Upper lobe of left lung (tissue), 6 donors: ENCODE data around the gene FGR. TPM values are rescaled to one million over a fixed set of nuclear protein-coding genes. Genes with fewer than 3 reads are reported as not detected.
A peak's percentile ranks its signal among the peaks of the same experiment; 100 is the strongest.

Experiments used
- ATAC-seq, 2 donors: fragments of 200-7000 bp; cut with Tn5 transposase; one replicate each; pipeline ENCODE4 v1.9.1; 2022; ENCODE audit warnings: mild to moderate bottlenecking in 2 of 2, moderate library complexity in 2 of 2; ENCODE audit not compliant: low FRiP score in 2 of 2
- DNase-seq, 2 donors: peaks; one replicate each; pipeline ENCODE4 v3.0.0-alpha.2; 2019 to 2020
- H3K27ac ChIP-seq, 4 donors: fragments of 200-600 bp; sonication (generic); one replicate each; pipeline ENCODE4 v1.5.1; 2016 to 2019
- H3K27me3 ChIP-seq, 4 donors: fragments of 200-600 bp; sonication (generic); one replicate each; pipeline ENCODE4 v1.5.1; 2017 to 2019
- H3K36me3 ChIP-seq, 4 donors: fragments of 200-600 bp; sonication (generic); one replicate each; pipeline ENCODE4 v1.5.1; 2016 to 2019
- H3K4me1 ChIP-seq, 4 donors: fragments of 200-600 bp; sonication (generic); one replicate each; pipeline ENCODE4 v1.5.1; 2018 to 2019
- H3K4me3 ChIP-seq, 4 donors: fragments of 200-600 bp; sonication (generic); one replicate each; pipeline ENCODE4 v1.5.1; 2017 to 2019; ENCODE audit warnings: mild to moderate bottlenecking in 2 of 4, moderate library complexity in 1 of 4
- H3K9me3 ChIP-seq, 4 donors: fragments of 200-600 bp; sonication (generic); one replicate each; pipeline ENCODE4 v1.5.1; 2018 to 2019
- CTCF ChIP-seq, 6 experiments: fragments of 450-650 bp in 4 of 6; fragments of 200-600 bp in 2 of 6; sonication (generic) in 2 of 6; IDR thresholded peaks; one replicate each; pipeline ENCODE4 v1.5.1; 2016 to 2019; ENCODE audit warnings: antibody characterized with exemption in 6 of 6
- EP300 ChIP-seq, 4 donors: sonication (generic); formaldehyde crosslinking; IDR thresholded peaks; one replicate each; pipeline ENCODE4 v1.5.1; 2017; ENCODE audit warnings: antibody characterized with exemption in 4 of 4, control low read depth in 2 of 4
- POLR2A ChIP-seq, 4 donors: fragments of 450-650 bp; IDR thresholded peaks; one replicate each; pipeline ENCODE4 v1.5.1; 2016 to 2017; ENCODE audit warnings: antibody characterized with exemption in 4 of 4, mild to moderate bottlenecking in 2 of 4
- POLR2AphosphoS5 ChIP-seq, 2 donors: sonication (generic); formaldehyde crosslinking; IDR thresholded peaks; one replicate each; pipeline ENCODE4 v1.5.1; 2017; ENCODE audit warnings: antibody characterized with exemption in 2 of 2
- WGBS, 2 donors: methylation state at CpG; one replicate each; pipeline ENCODE4 v1.1.5; 2017 to 2018; 5-methylcytosine and 5-hydroxymethylcytosine counted together
- total RNA-seq, 6 donors: library from RNA; depleted of rRNA in 4 of 6; stranded (reverse); fragments of >200 nt in 4 of 6; gene quantifications; one replicate each; pipeline versions ENCODE4 v1.1.0 to v1.2.1, GENCODE V29; 2016 to 2021
- donor health status: DM: no; HTN: no; CAD: no; lungs with moderate emphysema.
- donor health status: DM: no; HTN: yes; CAD: no; lungs with severe emphysema.

The FGR gene
- total RNA-seq, 6 donors from 2014 or later, result 59.8 to 234 (median 150) TPM

GRCh38 chr1:27649306-27649635 is 14.3 kb upstream of the FGR start:
- no peak for ATAC-seq
- DNase-seq, result no peak
- 84 to 95% methylated on average over 10 to 11 of the region's 11 CpGs for WGBS, 2 donors
- H3K4me1 ChIP-seq, result peaks cover 0 to 19% (median 11%) of the 10 kb centered on the region in 4 donors
- no peaks in the 10 kb centered on the region for H3K27me3 ChIP-seq
- H3K9me3 ChIP-seq, result no peaks in the 10 kb centered on the region
- no peak overlapping the region for H3K27ac ChIP-seq
- no peaks in the 10 kb centered on the region for H3K36me3 ChIP-seq
- TF ChIP-seq POLR2AphosphoS5 (IDR thresholded peaks at IDR 0.05), result no peak
- no peak for TF ChIP-seq POLR2A (IDR thresholded peaks at IDR 0.05)
- no peak for TF ChIP-seq CTCF (IDR thresholded peaks at IDR 0.05)
- no peak for TF ChIP-seq EP300 (IDR thresholded peaks at IDR 0.05)
- H3K4me3 ChIP-seq, result no peak overlapping the region

- ATAC-seq (no peak), DNase-seq (no peak)
- Histone ChIP-seq H3K9me3 (no peaks in the 10 kb centered on the region), H3K4me3 (no peak overlapping the region), H3K27ac (no peak overlapping the region), H3K36me3 (no peaks in the 10 kb centered on the region), H3K4me1 (peaks cover 0 to 21% (median 16%) of the 10 kb centered on the region in 4 donors), H3K27me3 (no peaks in the 10 kb centered on the region)
- WGBS, 2 donors, result 83 to 93% methylated on average over 4 to 6 of the region's 6 CpGs
- TF ChIP-seq POLR2A (IDR thresholded peaks at IDR 0.05), result no peak
- no peak for TF ChIP-seq CTCF (IDR thresholded peaks at IDR 0.05)
- no peak for TF ChIP-seq EP300 (IDR thresholded peaks at IDR 0.05)
- TF ChIP-seq POLR2AphosphoS5 (IDR thresholded peaks at IDR 0.05), result no peak
Observed at GRCh38 chr1:27648602-27649305, 13.8 kb upstream of the FGR start.

- H3K27me3 ChIP-seq, result no peaks in the 10 kb centered on the region
- no peak overlapping the region for H3K4me3 ChIP-seq
- peaks cover 0 to 23% (median 18%) of the 10 kb centered on the region in 4 donors for H3K4me1 ChIP-seq
- TF ChIP-seq EP300 (IDR thresholded peaks at IDR 0.05), result no peak
- TF ChIP-seq POLR2AphosphoS5 (IDR thresholded peaks at IDR 0.05), result no peak
- no peak for TF ChIP-seq CTCF (IDR thresholded peaks at IDR 0.05)
- no peak for TF ChIP-seq POLR2A (IDR thresholded peaks at IDR 0.05)
- H3K9me3 ChIP-seq, result no peaks in the 10 kb centered on the region
- WGBS, 2 donors, result 97% methylated on average over 5 of the region's 5 CpGs
- DNase-seq, result no peak
- peak overlapping the region in 1 of 4 donors; percentile 11 for H3K27ac ChIP-seq
- no peak for ATAC-seq
- no peaks in the 10 kb centered on the region for H3K36me3 ChIP-seq
Observed at GRCh38 chr1:27647328-27647727, 12.3 kb upstream of the FGR start.

- peak in 1 of 2 donors; percentile 35 for ATAC-seq
- Histone ChIP-seq H3K9me3 (no peaks in the 10 kb centered on the region), H3K27me3 (no peaks in the 10 kb centered on the region), H3K27ac (peak overlapping the region in 1 of 4 donors; percentile 11), H3K4me1 (peaks cover 0 to 23% (median 18%) of the 10 kb centered on the region in 4 donors), H3K4me3 (no peak overlapping the region), H3K36me3 (no peaks in the 10 kb centered on the region)
- DNase-seq, result peak in 1 of 2 donors; percentile 46
- whole genome bisulfite sequencing, 2 donors, result 71 to 85% methylated on average over 8 of the region's 8 CpGs
- TF ChIP-seq CTCF (IDR thresholded peaks at IDR 0.05), result no peak
- TF ChIP-seq EP300 (IDR thresholded peaks at IDR 0.05), result no peak
Observed at GRCh38 chr1:27646676-27647075, 11.7 kb upstream of the FGR start.

- ATAC-seq (no peak), DNase-seq (peak in 1 of 2 donors; percentile 38)
- Histone ChIP-seq H3K4me3 (no peak overlapping the region), H3K9me3 (no peaks in the 10 kb centered on the region), H3K27me3 (no peaks in the 10 kb centered on the region), H3K4me1 (peaks cover 0 to 9% (median 7%) of the 10 kb centered on the region in 4 donors), H3K36me3 (no peaks in the 10 kb centered on the region), H3K27ac (no peak overlapping the region)
- WGBS, 2 donors, result 100% methylated on average over 1 of the region's 4 CpGs
- TF ChIP-seq POLR2AphosphoS5 (IDR thresholded peaks at IDR 0.05), result no peak
- no peak for TF ChIP-seq POLR2A (IDR thresholded peaks at IDR 0.05)
- no peak for TF ChIP-seq EP300 (IDR thresholded peaks at IDR 0.05)
Observed at GRCh38 chr1:27645071-27645415, 10.1 kb upstream of the FGR start.
